Iris pigment epithelial cell (primary cell): ENCODE results near the gene ANKRD44.
A peak's percentile ranks its signal among the peaks of the same experiment; 100 is the strongest.

Experiments used
- DNase-seq: peaks from one replicate; pipeline ENCODE4 v3.0.0-alpha.2; 2011; ENCODE audit warnings: low read depth

ANKRD44 gene

DNA sequence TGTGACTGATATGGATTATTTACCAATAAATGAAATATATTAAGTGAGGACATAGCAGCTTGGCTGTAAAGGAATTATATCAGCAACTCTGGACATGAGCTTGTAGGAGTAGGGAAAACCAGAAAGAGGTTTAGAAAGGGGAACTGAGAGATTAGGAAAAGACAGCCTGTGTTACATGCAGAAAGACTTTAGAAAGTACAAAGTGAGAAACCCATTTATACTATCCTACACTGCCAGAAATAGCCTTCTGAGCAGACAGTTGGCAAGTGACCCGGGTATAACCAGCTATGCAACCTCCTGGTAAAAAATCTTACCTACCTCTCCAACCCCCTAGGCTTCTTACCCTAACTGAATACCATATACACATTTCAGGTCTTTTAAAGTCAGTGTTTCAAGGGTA, 134.1 kb downstream of the ANKRD44 start:
- no peak for DNase-seq

GRCh38 chr2:197174539-197175094, 136.0 kb downstream of the ANKRD44 start:
- DNase-seq: peak; percentile 75

GRCh38 chr2:197171582-197171981, 139.0 kb downstream of the ANKRD44 start:
- DNase-seq: no peak

- no peak for DNase-seq
Observed at GRCh38 chr2:197170208-197170607, 140.4 kb downstream of the ANKRD44 start.

DNA sequence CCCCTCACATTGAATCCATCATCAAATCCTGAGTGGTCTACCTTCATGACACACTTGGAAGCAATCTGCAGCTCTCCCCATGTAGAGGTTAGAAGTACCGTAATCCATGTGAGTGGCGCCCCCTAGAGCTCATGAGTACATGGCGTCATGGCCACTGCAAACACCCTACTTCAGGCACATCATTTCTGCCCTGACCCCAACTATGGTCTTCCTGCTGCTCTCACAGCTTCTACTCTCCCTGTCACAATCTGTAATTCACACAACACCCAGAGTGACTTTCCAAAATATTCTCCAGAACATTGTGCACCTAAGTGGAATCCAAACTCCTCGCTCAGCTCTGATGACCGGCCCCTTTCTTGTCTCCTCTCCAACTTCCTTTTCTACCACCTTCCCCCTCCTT, 141.9 kb downstream of the ANKRD44 start:
- peak; percentile 80 for DNase-seq

DNA sequence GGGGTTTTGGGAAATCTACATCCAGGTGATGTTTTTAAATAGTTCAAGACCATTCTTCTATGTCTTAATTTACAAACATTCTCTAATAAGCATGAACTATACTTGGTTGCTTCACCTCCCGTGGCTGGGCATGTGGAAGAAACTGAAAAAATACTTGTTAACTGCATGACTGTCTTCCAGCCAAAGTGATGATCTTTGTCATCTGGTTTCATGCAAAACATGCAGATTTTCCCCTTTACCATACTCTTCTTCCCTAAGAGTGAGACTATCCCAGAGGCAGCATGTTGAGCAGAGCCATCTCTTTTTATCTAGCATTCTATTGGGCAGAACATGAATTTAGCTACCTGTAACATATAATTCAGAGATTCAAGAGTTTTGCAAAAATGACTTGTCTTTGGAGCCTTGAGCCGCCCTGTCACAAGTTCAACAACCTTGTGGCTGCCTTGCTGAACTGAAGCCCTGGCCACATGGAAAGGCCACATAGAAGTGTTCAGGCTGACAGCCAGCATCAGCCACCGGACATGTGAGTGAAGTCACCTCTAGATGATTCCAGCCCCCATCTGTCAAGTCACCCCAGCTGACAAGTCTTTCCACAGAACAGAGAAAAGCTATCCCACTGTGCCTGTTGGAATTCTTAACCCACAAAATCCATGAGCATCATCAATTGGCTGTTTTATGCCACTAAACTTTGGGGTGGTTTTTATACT, 142.8 kb downstream of the ANKRD44 start:
- DNase-seq: no peak

DNA sequence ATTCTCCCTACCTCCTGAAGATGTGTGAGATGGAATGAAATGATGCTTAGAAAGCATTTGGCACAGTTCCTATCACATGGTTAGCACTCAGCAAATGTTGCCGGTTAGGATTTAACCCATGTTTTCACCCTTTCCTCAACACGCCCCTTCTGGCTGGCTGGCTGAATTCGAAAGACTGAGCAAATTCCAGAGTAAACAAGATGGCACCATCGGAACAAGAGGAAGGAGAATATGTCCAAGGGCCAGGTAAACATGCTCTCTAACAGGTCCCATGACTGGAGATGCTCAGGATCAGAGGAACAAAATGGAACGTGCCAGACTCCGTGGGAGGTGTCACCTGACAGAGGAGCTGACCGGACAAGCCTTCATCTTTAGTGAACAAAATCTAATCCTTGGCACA, 145.6 kb downstream of the ANKRD44 start:
- DNase-seq: no peak

GRCh38 chr2:197164141-197164754, 146.3 kb downstream of the ANKRD44 start:
- DNase-seq: no peak

- DNase-seq: no peak
Observed at GRCh38 chr2:197163712-197164140, 146.9 kb downstream of the ANKRD44 start.

- DNase-seq: no peak
Observed at GRCh38 chr2:197161774-197162173, 148.8 kb downstream of the ANKRD44 start.

- peak; percentile 78 for DNase-seq
Observed at GRCh38 chr2:197159661-197160211, 150.8 kb downstream of the ANKRD44 start.

DNA sequence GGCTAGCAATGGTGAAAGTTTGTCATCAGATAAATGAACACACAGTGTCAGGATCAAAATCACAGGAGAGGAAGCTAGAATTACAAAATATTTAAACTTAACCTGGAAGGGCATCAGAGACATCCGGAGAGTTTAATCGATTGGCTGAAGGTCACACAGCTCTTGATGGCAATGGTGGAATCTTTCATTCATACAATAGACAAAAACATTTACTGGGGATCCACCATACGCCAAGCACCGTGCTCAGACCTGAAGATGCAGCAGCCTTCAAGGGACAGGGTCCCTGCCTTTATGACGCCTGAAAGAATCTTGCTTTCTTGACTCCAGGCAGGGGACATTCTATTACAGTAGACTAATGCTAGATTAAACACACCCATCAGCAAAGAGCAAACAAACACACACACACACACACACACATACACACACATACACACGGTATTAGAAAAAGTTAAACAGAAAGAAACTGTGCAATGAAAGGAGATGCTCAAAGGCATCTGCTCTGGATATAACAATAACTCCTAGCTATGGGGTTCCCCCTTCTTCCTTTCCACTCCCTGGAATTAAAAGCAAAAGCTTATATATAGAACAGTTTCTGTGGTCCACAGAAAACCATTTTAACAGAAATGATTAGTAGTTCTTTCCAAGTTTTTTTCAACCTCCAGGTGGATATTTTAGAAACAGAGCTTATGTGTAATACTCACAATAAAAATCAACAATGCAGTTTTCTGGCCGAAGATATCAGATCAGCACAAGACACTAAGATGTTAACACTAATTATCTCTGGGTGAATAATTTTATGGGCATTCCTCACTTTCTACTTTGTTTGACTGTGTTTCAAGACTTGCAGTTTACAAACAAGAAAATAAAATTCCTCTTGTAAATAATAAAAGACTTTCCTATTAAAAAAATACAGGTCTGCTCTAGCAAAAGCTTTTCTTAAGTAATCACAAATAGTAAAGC, 151.7 kb downstream of the ANKRD44 start:
- peak; percentile 33 for DNase-seq

GRCh38 chr2:197157879-197158537, 152.6 kb downstream of the ANKRD44 start:
- DNase-seq: no peak

DNA sequence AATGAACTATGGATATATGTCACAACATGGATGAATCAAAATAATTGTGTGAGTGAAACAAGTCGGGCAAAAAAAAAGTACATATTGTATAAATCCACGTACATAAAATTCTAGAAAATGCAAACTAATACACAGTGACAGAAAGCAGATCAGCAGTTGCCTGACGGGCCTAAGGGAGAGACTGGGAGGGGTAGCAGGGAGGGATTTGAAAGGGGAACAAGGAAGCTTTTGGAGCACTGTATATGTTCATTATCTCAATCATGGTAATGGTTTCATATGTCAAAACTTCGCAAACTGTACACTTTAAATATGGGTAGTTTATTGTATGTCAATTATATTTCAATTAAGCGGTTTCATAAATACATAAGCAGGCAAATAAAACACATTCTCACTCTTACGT, 153.8 kb downstream of the ANKRD44 start:
- DNase-seq: no peak

DNA sequence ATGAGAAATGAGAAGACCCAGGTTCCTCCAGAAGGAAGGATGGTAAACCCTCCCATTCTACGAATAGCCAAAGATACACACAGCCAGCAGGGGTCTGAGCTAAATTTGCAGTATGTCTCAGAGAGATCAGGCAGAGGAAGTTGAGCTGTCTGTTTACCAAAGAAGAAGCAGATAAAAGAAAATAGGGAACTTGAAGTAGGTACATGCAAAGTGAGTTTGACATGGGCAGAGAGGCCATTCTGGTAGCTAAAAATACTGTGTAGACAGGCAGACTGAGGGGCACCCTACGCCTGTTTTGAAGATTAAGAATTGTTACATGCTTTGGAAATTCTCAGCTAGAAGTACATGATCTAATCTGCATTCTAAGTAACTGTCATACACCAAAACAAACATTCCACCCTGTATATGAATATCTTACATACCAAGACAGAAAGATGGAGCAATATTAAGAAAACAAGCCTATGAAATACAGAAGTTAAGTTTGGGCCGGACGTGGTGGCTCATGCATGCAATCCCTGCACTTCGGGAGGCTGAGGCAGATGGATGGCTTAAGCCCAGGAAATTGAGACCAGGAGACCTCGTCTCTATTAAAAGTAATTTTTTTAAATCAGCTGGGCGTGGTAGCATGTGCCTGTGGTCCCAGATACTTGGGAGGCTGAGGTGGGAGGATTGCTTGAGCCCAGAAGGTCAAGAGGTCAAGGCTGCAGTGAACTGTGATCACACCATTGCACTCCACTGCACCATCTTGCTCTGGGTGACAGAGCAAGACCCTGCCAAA, 157.9 kb downstream of the ANKRD44 start:
- peak; percentile 87 for DNase-seq

DNA sequence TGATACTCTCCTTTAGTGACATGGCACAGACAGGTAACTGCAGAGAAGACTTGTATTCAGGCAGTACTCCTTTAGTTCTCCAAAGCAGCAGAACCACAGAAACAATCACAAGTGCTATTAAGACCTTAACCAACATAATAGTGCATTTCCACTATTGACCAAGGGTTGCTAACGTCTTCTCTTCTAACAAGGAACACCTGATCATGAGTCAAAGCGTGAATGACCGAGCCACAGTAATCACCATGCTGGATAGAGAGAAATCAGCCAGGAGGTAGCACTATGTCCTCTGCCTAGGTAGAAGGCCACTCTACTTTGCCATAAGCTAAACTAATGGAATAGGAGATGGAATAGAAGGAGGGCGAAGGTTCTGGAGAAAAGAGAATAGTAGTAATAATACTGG, 161.0 kb downstream of the ANKRD44 start:
- DNase-seq: no peak

- no peak for DNase-seq
Observed at GRCh38 chr2:197148401-197148800, 162.2 kb downstream of the ANKRD44 start.

- DNase-seq: no peak
Observed at GRCh38 chr2:197147942-197148341, 162.6 kb downstream of the ANKRD44 start.

DNA sequence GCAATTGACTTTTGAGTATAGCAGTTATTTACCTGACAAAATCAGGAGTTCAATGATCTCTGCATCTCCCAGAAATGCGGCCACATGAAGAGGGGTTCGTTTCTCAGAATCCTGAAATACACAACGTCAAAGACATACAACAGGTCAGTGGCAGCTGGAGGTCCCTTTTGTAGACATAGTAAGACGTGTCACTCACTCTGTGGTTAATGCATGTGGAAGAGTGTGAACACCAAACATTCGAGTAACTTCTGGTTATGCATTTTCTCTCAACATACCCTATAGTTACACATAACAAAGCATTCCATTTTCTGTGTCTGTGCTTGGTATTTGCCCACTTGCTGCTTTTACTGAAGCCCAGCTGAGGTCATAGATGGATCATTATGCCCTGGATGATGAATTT, 163.6 kb downstream of the ANKRD44 start:
- DNase-seq: no peak

GRCh38 chr2:197145471-197146056, 165.0 kb downstream of the ANKRD44 start:
- DNase-seq: no peak
